GM15510 (cell line): ENCODE results near the gene NPLOC4.

Source experiments
- POLR2A ChIP-seq: IDR thresholded peaks from 3 replicates; pipeline ENCODE4 v1.6.1; 2011; ENCODE audit warnings: borderline replicate concordance; ENCODE audit not compliant: insufficient read length; ENCODE audit errors: extremely low read depth

The NPLOC4 gene

GRCh38 chr17:81636505-81637288 is at the start of gene NPLOC4, which contains the start of gene TSPAN10:
TSS of gene NPLOC4 (minus strand) at chr17:81637112. CDS start at chr17:81636930, 182 bp downstream.
TSS of gene TSPAN10 (plus strand) at chr17:81637196. CDS start at chr17:81642413, 5,217 bp downstream.
- TF ChIP-seq POLR2A: peak; percentile 92

GRCh38 chr17:81686614-81687013 is 49.7 kb upstream of the NPLOC4 start:
- no peak for TF ChIP-seq POLR2A

GRCh38 chr17:81685108-81685507 is 48.2 kb upstream of the NPLOC4 start:
- no peak for TF ChIP-seq POLR2A

- TF ChIP-seq POLR2A: no peak
Observed at GRCh38 chr17:81684442-81684911, 47.6 kb upstream of the NPLOC4 start.

GRCh38 chr17:81683584-81684441 is 46.9 kb upstream of the NPLOC4 start, which contains the start of the genes ARL16 and HGS:
TSS of gene ARL16 (minus strand) at chr17:81683797. CDS start at chr17:81683753, 44 bp downstream.
TSS of gene HGS (plus strand) at chr17:81684011. CDS start at chr17:81684067, 56 bp downstream.
- TF ChIP-seq POLR2A: peak; percentile 72

- no peak for TF ChIP-seq POLR2A
Observed at GRCh38 chr17:81683208-81683583, 46.3 kb upstream of the NPLOC4 start.

GRCh38 chr17:81682565-81683207 is 45.8 kb upstream of the NPLOC4 start:
- TF ChIP-seq POLR2A: no peak

- TF ChIP-seq POLR2A: no peak
Observed at GRCh38 chr17:81681672-81682071, 44.8 kb upstream of the NPLOC4 start.

GRCh38 chr17:81680150-81680549 is 43.2 kb upstream of the NPLOC4 start:
- no peak for TF ChIP-seq POLR2A

- no peak for TF ChIP-seq POLR2A
Observed at GRCh38 chr17:81676906-81677305, 40.0 kb upstream of the NPLOC4 start.

- no peak for TF ChIP-seq POLR2A
Observed at GRCh38 chr17:81673561-81674258, 36.8 kb upstream of the NPLOC4 start.

- no peak for TF ChIP-seq POLR2A
Observed at GRCh38 chr17:81672954-81673353, 36.0 kb upstream of the NPLOC4 start.

- TF ChIP-seq POLR2A: no peak
Observed at GRCh38 chr17:81672504-81672903, 35.6 kb upstream of the NPLOC4 start.

GRCh38 chr17:81667754-81668153 is 30.8 kb upstream of the NPLOC4 start:
- TF ChIP-seq POLR2A: no peak
